Measurements from ENCODE around the gene PTPRT.

The PTPRT gene

DNA sequence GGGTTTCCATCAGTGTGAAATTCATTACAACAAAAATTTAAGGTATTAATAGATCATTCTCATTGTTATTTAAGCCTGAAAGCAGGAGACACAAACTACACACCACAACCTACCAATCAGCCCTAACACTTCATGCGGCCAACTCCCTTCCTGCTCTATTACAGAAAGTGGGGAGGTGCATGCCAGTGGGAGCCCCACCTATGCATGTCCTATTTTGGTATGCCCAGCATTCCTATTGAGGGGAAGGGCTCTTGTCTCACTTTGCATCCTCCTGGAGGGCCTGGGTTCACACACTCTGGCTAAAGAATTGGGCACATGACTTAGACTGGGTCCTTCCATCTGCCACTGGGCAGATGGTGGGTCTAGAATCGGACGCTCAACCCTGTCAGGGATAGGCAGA, 450.0 kb downstream of the PTPRT start:
- in situ Hi-C loops (cut with MboI; ENCODE audit: low pct_unique_long_range_greater_than_20kb, low sequenced_read_pairs, unreplicated experiment): no loop called here
- no peak for DNase-seq (ENCODE audit: low spot score)

DNA sequence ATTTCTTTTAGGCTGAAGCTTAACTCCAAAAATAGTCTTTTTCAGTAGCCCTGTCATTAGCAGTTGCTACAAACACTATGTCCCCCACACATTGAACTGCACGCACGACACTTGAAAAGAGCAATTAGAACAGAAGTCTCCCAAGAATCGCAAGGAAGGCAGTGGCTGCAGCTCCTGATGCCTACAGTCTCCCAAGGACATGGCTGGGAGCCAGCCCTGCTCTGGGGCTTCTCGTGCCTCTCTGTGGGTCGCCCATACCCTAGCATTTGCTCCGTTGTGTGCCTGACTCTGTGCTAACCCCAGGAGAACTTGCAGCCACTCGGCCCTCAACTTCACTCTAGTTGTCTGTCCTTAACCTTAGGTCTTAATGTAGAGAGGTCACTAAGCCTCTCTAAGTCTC, 454.2 kb downstream of the PTPRT start:
- TF ChIP-seq, protein P1, sequence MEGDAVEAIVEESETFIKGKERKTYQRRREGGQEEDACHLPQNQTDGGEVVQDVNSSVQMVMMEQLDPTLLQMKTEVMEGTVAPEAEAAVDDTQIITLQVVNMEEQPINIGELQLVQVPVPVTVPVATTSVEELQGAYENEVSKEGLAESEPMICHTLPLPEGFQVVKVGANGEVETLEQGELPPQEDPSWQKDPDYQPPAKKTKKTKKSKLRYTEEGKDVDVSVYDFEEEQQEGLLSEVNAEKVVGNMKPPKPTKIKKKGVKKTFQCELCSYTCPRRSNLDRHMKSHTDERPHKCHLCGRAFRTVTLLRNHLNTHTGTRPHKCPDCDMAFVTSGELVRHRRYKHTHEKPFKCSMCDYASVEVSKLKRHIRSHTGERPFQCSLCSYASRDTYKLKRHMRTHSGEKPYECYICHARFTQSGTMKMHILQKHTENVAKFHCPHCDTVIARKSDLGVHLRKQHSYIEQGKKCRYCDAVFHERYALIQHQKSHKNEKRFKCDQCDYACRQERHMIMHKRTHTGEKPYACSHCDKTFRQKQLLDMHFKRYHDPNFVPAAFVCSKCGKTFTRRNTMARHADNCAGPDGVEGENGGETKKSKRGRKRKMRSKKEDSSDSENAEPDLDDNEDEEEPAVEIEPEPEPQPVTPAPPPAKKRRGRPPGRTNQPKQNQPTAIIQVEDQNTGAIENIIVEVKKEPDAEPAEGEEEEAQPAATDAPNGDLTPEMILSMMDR (IDR thresholded peaks at IDR 0.05; ENCODE audit: extremely low read depth, insufficient read depth, missing control alignments): no peak
- in situ Hi-C loops (cut with MboI; ENCODE audit: low pct_unique_long_range_greater_than_20kb, low sequenced_read_pairs, unreplicated experiment): no loop called here
- no peak for DNase-seq (ENCODE audit: low spot score)

More for the DNA sequence above, 450.0 kb downstream of the PTPRT start:
- TF ChIP-seq, protein P1 (IDR thresholded peaks at IDR 0.05; ENCODE audit: extremely low read depth, insufficient read depth, missing control alignments): no peak

GRCh38 chr20:42734660-42735368, 454.9 kb downstream of the PTPRT start:
- TF ChIP-seq, protein P1 (IDR thresholded peaks at IDR 0.05; ENCODE audit: extremely low read depth, insufficient read depth, missing control alignments): no peak
- in situ Hi-C loops (cut with MboI; ENCODE audit: low pct_unique_long_range_greater_than_20kb, low sequenced_read_pairs, unreplicated experiment): no loop called here
- DNase-seq (ENCODE audit: low spot score): no peak

GRCh38 chr20:42721923-42722322, 467.8 kb downstream of the PTPRT start:
- in situ Hi-C loops (cut with MboI; ENCODE audit: low pct_unique_long_range_greater_than_20kb, low sequenced_read_pairs, unreplicated experiment): no loop called here
- DNase-seq (ENCODE audit: low spot score): no peak
- TF ChIP-seq, protein P1 (IDR thresholded peaks at IDR 0.05; ENCODE audit: extremely low read depth, insufficient read depth, missing control alignments): no peak

- TF ChIP-seq, protein P1 (IDR thresholded peaks at IDR 0.05; ENCODE audit: extremely low read depth, insufficient read depth, missing control alignments): no peak
- in situ Hi-C loops (cut with MboI; ENCODE audit: low pct_unique_long_range_greater_than_20kb, low sequenced_read_pairs, unreplicated experiment): no loop called here
- DNase-seq (ENCODE audit: low spot score): no peak
Observed at GRCh38 chr20:42714298-42715141, 475.2 kb downstream of the PTPRT start.

DNA sequence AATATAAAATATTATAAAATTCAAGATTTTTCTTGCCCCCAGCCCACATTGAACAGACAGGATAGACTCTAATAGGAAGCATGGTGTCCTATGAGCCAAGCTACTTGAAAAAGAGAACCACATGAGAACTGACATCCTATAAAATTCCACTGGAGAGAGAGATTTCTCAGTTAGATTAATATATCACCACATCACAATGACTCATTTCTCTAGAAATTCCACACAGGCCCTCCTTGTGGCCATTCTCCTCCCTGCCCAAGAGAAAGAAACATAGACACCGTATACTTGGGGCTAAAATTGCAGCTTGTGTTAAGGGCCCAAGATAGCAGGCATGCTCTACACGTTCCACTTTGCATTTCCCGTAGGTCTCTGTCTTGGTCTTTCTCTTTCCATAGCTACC, 481.4 kb downstream of the PTPRT start:
- in situ Hi-C loops (cut with MboI; ENCODE audit: low pct_unique_long_range_greater_than_20kb, low sequenced_read_pairs, unreplicated experiment): no loop called here
- TF ChIP-seq, protein P1 (IDR thresholded peaks at IDR 0.05; ENCODE audit: extremely low read depth, insufficient read depth, missing control alignments): no peak
- DNase-seq (ENCODE audit: low spot score): no peak

All from GM13977 (cell line).